ENCODE measurements around the gene RAB40A.

RAB40A gene

GRCh38 chrX:103519389-103519788, at the start of gene RAB40A:
Gene RAB40A, minus strand, starts transcription at chrX:103519489. Its CDS starts 18,733 bp downstream, at chrX:103500756.
- H3K4me3 ChIP-seq (ENCODE audit: low read depth, low read length) = no peak within 1 kb of the TSS
- in situ Hi-C loops (cut with HindIII; ENCODE audit: low sequenced_read_pairs) = no loop called here
- no peak for TF ChIP-seq CTCF (IDR thresholded peaks at IDR 0.05; ENCODE audit: low read depth, low read length)
- DNase-seq (ENCODE audit: low read depth, low spot score) = no peak

- DNase-seq (ENCODE audit: low read depth, low spot score) = peak; percentile 55
- in situ Hi-C loops (cut with HindIII; ENCODE audit: low sequenced_read_pairs) = no loop called here
- TF ChIP-seq CTCF (IDR thresholded peaks at IDR 0.05; ENCODE audit: low read depth, low read length) = no peak
- H3K4me3 ChIP-seq (ENCODE audit: low read depth, low read length) = no peak overlapping the region
Measured at GRCh38 chrX:103565752-103566151, 46.5 kb upstream of the RAB40A start.

DNA sequence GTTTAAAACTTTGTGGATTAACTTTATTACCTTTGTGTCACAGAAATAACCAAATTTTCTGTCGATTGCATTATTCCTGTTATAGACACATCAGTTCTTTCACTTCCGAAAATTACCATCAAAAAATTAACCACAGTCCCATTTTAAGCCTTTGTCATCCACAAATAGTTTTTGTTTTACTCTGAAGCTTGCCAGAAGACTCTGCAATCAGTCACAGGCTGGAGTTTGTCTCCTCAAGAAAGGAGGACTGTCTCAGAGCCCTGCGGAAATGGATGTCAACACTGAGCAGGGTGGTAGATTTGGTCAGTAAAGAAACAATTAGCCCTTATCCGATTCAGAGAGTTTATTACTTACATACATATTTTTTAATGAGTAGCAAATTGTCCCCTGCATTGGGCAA, 45.9 kb upstream of the RAB40A start:
- in situ Hi-C loops (cut with HindIII; ENCODE audit: low sequenced_read_pairs) = no loop called here
- no peak overlapping the region for H3K4me3 ChIP-seq (ENCODE audit: low read depth, low read length)
- no peak for TF ChIP-seq CTCF (IDR thresholded peaks at IDR 0.05; ENCODE audit: low read depth, low read length)
- no peak for DNase-seq (ENCODE audit: low read depth, low spot score)

DNA sequence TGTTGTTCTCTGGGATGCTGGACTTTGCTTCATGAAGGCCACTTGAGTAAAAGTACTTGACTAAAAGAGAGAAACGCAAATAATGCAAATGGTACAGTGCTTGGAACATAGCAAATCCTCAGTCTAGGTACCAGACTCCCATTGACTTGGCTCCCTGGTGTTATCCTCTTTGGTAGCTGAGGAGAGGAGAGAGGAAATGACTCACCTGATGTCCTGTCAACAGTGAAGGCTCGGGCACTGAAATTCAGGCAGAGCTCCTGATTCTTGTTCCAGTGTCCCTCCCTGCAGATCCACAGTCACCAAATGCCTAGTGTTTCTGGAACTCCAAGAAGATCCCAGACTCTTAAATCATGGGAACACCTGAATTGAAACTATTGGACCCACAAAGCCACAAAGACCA, 43.5 kb upstream of the RAB40A start:
- in situ Hi-C loops (cut with HindIII; ENCODE audit: low sequenced_read_pairs) = no loop called here
- no peak for TF ChIP-seq CTCF (IDR thresholded peaks at IDR 0.05; ENCODE audit: low read depth, low read length)
- DNase-seq (ENCODE audit: low read depth, low spot score) = no peak
- H3K4me3 ChIP-seq (ENCODE audit: low read depth, low read length) = no peak overlapping the region

DNA sequence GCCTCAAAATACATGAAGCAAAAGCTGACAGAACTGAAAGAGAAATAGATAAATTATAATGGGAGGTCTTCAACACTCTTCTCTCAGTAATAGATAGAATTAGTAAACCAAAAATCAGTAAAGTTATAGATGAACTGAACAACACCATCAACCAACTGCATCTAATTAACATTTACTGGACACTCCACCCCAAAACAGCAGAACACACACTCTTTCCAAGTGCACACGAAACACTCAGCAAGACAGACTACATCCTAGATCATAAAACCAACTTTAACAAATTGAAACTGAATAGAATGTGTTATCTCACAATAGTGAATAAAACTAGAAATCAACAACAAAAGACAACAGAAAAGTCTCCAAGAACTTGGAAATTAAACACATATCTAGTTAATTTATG, 41.0 kb upstream of the RAB40A start:
- no peak overlapping the region for H3K4me3 ChIP-seq (ENCODE audit: low read depth, low read length)
- no peak for DNase-seq (ENCODE audit: low read depth, low spot score)
- no peak for TF ChIP-seq CTCF (IDR thresholded peaks at IDR 0.05; ENCODE audit: low read depth, low read length)
- in situ Hi-C loops (cut with HindIII; ENCODE audit: low sequenced_read_pairs) = no loop called here

- no peak for DNase-seq (ENCODE audit: low read depth, low spot score)
- in situ Hi-C loops (cut with HindIII; ENCODE audit: low sequenced_read_pairs) = no loop called here
- H3K4me3 ChIP-seq (ENCODE audit: low read depth, low read length) = no peak overlapping the region
- TF ChIP-seq CTCF (IDR thresholded peaks at IDR 0.05; ENCODE audit: low read depth, low read length) = no peak
Measured at GRCh38 chrX:103556963-103557612, 37.8 kb upstream of the RAB40A start.
